NCI-H526 treated with DMSO at 0.1 percent for 48 hours (cell line): ENCODE results near the gene YEATS4.

Experiments used
- DNase-seq: peaks from one replicate; lab custom pipeline; 2025; lab: John Stamatoyannopoulos, UW

The YEATS4 gene

DNA sequence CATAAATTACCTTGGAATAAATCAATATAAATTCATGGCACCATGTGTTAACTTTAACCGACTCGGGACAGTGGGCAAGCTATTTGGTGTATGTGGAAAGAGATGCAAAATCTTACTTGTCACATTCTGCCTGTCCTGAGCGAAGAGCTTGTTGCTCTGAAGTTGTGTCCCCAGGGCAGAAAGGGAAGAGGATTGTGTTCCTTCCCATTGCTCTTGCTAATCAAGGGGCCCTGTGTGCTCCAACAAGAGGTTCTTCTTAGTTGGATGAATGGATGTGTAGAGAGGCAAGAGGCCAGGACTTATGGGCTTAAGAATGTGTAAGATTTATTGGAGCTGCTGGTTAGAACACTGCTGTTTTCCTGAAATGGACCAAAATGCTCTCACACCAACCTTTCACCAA lies 74.1 kb downstream of the YEATS4 start:
- DNase-seq = no peak

DNA sequence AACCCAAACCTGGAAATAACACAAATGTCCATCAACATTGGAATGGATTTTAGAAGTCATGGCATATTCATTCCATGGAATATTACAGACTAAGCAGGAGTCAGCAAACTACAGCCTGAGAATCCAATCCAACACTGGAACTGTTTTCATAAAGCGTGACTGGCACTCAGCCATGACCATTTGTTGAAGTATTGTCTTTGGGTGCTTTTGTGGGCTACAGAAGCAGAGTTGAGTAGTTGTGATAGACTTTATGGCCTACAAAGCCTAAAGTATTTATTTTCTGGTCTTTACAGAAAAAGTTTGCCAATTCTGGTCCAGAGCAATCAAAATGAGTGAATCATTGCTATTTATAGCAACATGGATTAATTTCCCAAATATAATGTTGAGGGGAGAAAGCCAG lies 76.1 kb downstream of the YEATS4 start:
- no peak for DNase-seq

DNA sequence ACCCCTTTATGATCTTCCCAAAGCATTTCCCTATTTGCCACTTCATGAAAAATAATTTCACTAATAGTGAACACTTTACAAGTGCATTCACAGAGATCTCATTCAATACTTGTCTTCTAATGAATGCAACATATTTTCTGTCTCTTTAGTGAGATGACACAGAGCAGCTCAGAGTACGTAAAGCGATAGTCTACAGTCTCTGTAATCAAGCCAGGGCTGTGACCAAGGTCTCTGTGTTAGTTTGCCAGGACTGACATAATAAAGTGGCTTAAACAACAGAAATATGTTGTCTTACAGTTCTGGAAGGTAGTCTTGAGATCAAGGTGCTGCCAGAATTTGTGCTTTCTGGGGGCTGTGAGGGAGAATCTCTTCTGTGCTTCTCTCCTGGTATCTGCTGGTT lies 77.5 kb downstream of the YEATS4 start:
- DNase-seq = no peak

DNA sequence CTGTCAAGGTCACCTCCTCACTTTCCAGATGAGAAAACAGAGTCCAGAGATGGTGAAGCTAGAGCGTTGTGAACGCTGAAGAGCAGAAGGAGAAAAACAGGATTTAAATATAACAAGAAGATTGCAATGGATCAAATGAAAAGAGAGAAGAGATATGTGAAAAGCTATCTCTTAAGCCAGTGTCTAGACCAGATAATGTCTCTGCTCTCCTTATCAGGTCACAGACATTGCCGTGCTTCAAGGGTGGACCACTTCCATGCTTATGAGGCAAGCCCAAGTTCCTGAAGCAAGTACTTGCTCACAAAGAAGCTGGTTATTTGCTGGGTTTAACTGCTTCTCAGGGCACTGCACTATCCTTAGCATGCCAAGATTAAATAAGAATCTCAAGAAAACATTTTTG lies 79.0 kb downstream of the YEATS4 start:
- DNase-seq = no peak

DNA sequence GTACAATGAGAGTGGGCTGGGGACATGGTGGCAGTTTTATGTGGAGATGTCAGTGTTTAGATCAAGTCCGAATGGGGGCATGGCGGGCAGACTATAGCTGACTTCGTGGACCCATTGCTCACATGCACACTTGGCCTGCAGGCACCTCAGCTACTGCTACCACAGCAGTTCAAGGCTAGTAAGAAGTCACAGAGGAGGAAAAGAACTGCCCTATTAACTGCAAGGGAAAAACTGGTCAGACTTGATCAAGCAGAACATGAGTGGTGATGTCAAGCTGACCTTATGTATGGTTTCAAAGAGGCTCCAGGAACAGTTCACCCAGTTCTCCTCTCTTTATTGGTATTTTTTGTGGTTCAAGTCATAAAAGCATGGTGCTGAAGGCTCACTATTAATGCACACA lies 80.5 kb downstream of the YEATS4 start:
- no peak for DNase-seq
